ENCODE results near the gene BAZ2B.

Gene BAZ2B

GRCh38 chr2:159506202-159506601, 110.1 kb downstream of the BAZ2B start:
- TF ChIP-seq CTCF (IDR thresholded peaks at IDR 0.05; ENCODE audit: control extremely low read depth, extremely low read depth, low read depth, missing control alignments) = no peak
- ChIA-PET POLR2A (no interaction called here), CTCF (interaction anchor here (0.9 to 1.0 kb wide), 2 partner anchors 10 to 15 kb away, joined by 3 read pairs; no protein-coding TSS in a partner anchor)
- no peak for DNase-seq (ENCODE audit: extremely low spot score)

DNA sequence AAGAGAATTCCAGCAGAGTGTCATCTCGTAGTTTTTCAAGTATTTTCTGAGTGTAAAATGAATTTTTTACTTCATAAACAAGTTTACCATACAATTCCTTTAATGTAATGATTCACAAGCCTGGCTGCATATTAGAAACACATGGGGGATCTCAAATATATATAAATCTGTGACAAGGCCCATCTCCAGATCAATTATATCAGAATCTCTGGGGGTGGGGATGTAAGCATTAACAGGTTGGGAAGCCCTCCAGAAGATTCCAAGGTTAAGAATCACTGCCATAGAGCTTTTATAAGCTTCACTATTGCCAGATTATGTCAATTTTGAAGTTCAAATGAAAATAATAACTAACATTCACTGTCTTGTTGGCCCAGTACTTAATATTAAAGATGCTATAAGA, 111.2 kb downstream of the BAZ2B start:
- no peak for DNase-seq (ENCODE audit: extremely low spot score)
- CTCF ChIA-PET = interaction anchor here (0.9 to 1.9 kb wide), 5 partner anchors 11 to 99 kb away, joined by 3 to 9 read pairs (median 3); no protein-coding TSS in a partner anchor
- TF ChIP-seq CTCF (IDR thresholded peaks at IDR 0.05; ENCODE audit: control extremely low read depth, extremely low read depth, low read depth, missing control alignments) = no peak
- POLR2A ChIA-PET = no interaction called here

DNA sequence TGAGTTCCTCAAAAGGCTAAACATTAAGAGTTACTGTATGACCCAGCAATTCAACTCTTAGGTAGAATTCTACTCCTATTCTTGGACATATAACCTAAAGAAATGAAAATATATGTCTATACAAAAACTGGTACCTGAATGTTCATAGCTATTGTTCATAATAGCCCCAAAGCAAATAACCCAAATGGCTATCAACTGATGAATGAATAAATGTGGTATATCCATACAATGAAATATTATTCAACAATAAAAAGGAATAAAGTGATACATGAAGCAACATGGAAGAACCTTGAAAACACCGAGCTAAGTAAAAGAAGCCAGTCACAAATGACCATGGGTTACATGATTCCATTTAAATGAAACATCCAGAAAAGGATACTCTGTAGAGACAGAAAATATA, 114.6 kb downstream of the BAZ2B start:
- CTCF ChIA-PET = interaction anchor here (0.8 kb wide), 1 partner anchor 9 kb away, joined by 3 read pairs; no protein-coding TSS in a partner anchor
- POLR2A ChIA-PET = no interaction called here
- no peak for TF ChIP-seq CTCF (IDR thresholded peaks at IDR 0.05; ENCODE audit: control extremely low read depth, extremely low read depth, low read depth, missing control alignments)
- no peak for DNase-seq (ENCODE audit: extremely low spot score)

DNA sequence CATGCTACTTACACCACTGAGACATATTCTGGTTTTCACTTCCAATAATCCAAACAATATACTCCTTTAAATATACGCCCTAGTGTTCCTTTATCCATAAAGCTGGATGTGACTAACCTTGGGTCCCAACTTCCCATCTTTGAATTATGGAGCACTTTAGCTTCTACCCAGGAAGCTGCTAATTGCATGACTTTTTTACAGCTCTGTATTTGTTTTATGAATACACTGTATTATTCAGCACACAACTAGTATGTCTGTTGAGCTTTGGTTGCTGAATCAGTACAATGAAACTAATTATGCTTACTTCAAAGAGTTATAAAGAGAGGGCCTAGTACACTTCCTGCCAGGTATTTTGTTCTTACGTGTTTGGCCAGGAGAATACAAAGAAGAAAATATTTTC, 118.5 kb downstream of the BAZ2B start:
- CTCF ChIA-PET = interaction anchor here (0.9 to 1.2 kb wide), 3 partner anchors 8 to 152 kb away, joined by 3 to 4 read pairs (median 3); no protein-coding TSS in a partner anchor
- POLR2A ChIA-PET = interaction anchor here (0.6 kb wide), 1 partner anchor 314 kb away, joined by 3 read pairs; no protein-coding TSS in a partner anchor
- no peak for DNase-seq (ENCODE audit: extremely low spot score)
- no peak for TF ChIP-seq CTCF (IDR thresholded peaks at IDR 0.05; ENCODE audit: control extremely low read depth, extremely low read depth, low read depth, missing control alignments)

- TF ChIP-seq CTCF (IDR thresholded peaks at IDR 0.05; ENCODE audit: control extremely low read depth, extremely low read depth, low read depth, missing control alignments) = no peak
- ChIA-PET POLR2A (no interaction called here), CTCF (no interaction called here)
- DNase-seq (ENCODE audit: extremely low spot score) = no peak
Measured at GRCh38 chr2:159497256-159497655, 119.1 kb downstream of the BAZ2B start.

- no peak for DNase-seq (ENCODE audit: extremely low spot score)
- POLR2A ChIA-PET = no interaction called here
- CTCF ChIA-PET = interaction anchor here (1.2 kb wide), 1 partner anchor 9 kb away, joined by 3 read pairs; no protein-coding TSS in a partner anchor
- no peak for TF ChIP-seq CTCF (IDR thresholded peaks at IDR 0.05; ENCODE audit: control extremely low read depth, extremely low read depth, low read depth, missing control alignments)
Measured at GRCh38 chr2:159489476-159489875, 126.9 kb downstream of the BAZ2B start.

All from GM10248 (cell line).